ENCODE results near the gene EPC2. TPM values are rescaled to one million over a fixed set of nuclear protein-coding genes. Genes with fewer than 3 reads are reported as not detected.

The EPC2 gene
- total and polyA plus RNA-seq, 2 donors (not counting 1 experiment from before 2014, with no cell fraction given): 18.0 to 72.3 TPM

GRCh38 chr2:148603562-148603920, 41.0 kb upstream of the EPC2 start:
- no peaks in the 10 kb centered on the region for H3K79me2 ChIP-seq (ENCODE audit: control insufficient read depth, insufficient read depth, low read length)
- no peak overlapping the region for H3K4me3 ChIP-seq (ENCODE audit: control extremely low read depth in 1 of 5, extremely low read depth in 1 of 5, insufficient read depth in 1 of 5, low read depth in 2 of 5, low read length in 4 of 5)
- no CpG with 5 or more reads among the region's 3 CpGs for WGBS (ENCODE audit: insufficient coverage)
- no peaks in the 10 kb centered on the region for H3K4me1 ChIP-seq (ENCODE audit: control insufficient read depth in 2 of 2, insufficient read depth in 2 of 2, low read length in 2 of 2)
- H3K27me3 ChIP-seq (replicated peaks in 1 of 4; ENCODE audit: control extremely low read depth in 1 of 4, control insufficient read depth in 3 of 4, insufficient read depth in 4 of 4, low read length in 3 of 4): peaks cover 0 to 8% (median 0%) of the 10 kb centered on the region in 4 experiments
- H3K27ac ChIP-seq (ENCODE audit: low read length in 2 of 2): no peak overlapping the region
- POLR2A ChIA-PET: no interaction called here
- peaks cover 0 to 9% (median 7%) of the 10 kb centered on the region in 3 donors for H3K9me3 ChIP-seq (ENCODE audit: control extremely low read depth in 1 of 3, control insufficient read depth in 2 of 3, insufficient read depth in 1 of 3, low read length in 2 of 3)
- no peak overlapping the region for H3K4me3 Mint-ChIP-seq
- peaks cover 3% of the 10 kb centered on the region for H3K4me1 Mint-ChIP-seq
- no peak overlapping the region for H3K9ac ChIP-seq (ENCODE audit: low read length)
- peaks cover 5% of the 10 kb centered on the region for H3K27me3 Mint-ChIP-seq
- no peak for ATAC-seq (ENCODE audit: low read depth)
- TF ChIP-seq CTCF (IDR thresholded peaks at IDR 0.05) (no peak), EZH2 (IDR thresholded peaks at IDR 0.05; ENCODE audit: borderline replicate concordance, insufficient read depth, low read depth, low read length, poor library complexity, severe bottlenecking) (no peak)
- H3K27ac Mint-ChIP-seq: no peak overlapping the region
- H3K36me3 ChIP-seq (replicated peaks in 1 of 2; ENCODE audit: control extremely low read depth in 1 of 2, control insufficient read depth in 1 of 2, extremely low read depth in 1 of 2, insufficient read depth in 2 of 2, low read length in 1 of 2): no peaks in the 10 kb centered on the region
- CTCF ChIA-PET: no interaction called here
- no peaks in the 10 kb centered on the region for H4K20me1 ChIP-seq (ENCODE audit: control insufficient read depth, insufficient read depth, low read length, poor library complexity, severe bottlenecking)
- H2AFZ ChIP-seq (ENCODE audit: insufficient read depth, low read depth, low read length, poor library complexity, severe bottlenecking): no peak overlapping the region
- H3K9me3 Mint-ChIP-seq (ENCODE audit: insufficient read depth): peaks cover 7% of the 10 kb centered on the region
- no peak overlapping the region for H3K4me2 ChIP-seq (replicated peaks; ENCODE audit: low read depth, low read length, poor library complexity, severe bottlenecking)
- intact Hi-C loops (cut with micrococcal nuclease): no loop called here
- no peak for DNase-seq

GRCh38 chr2:148604927-148605326, 39.6 kb upstream of the EPC2 start:
- Histone ChIP-seq H3K79me2 (ENCODE audit: control insufficient read depth, insufficient read depth, low read length) (no peaks in the 10 kb centered on the region), H3K27ac (ENCODE audit: low read length in 2 of 2) (no peak overlapping the region), H3K27me3 (replicated peaks in 1 of 4; ENCODE audit: control extremely low read depth in 1 of 4, control insufficient read depth in 3 of 4, insufficient read depth in 4 of 4, low read length in 3 of 4) (peaks cover 0 to 8% (median 0%) of the 10 kb centered on the region in 4 experiments), H3K9me3 (ENCODE audit: control extremely low read depth in 1 of 3, control insufficient read depth in 2 of 3, insufficient read depth in 1 of 3, low read length in 2 of 3) (peaks cover 0 to 9% (median 7%) of the 10 kb centered on the region in 3 donors), H3K4me1 (ENCODE audit: control insufficient read depth in 2 of 2, insufficient read depth in 2 of 2, low read length in 2 of 2) (no peaks in the 10 kb centered on the region), H2AFZ (ENCODE audit: insufficient read depth, low read depth, low read length, poor library complexity, severe bottlenecking) (no peak overlapping the region), H3K9ac (ENCODE audit: low read length) (no peak overlapping the region), H3K4me3 (ENCODE audit: control extremely low read depth in 1 of 5, extremely low read depth in 1 of 5, insufficient read depth in 1 of 5, low read depth in 2 of 5, low read length in 4 of 5) (no peak overlapping the region), H4K20me1 (ENCODE audit: control insufficient read depth, insufficient read depth, low read length, poor library complexity, severe bottlenecking) (no peaks in the 10 kb centered on the region), H3K36me3 (replicated peaks in 1 of 2; ENCODE audit: control extremely low read depth in 1 of 2, control insufficient read depth in 1 of 2, extremely low read depth in 1 of 2, insufficient read depth in 2 of 2, low read length in 1 of 2) (no peaks in the 10 kb centered on the region), H3K4me2 (replicated peaks; ENCODE audit: low read depth, low read length, poor library complexity, severe bottlenecking) (no peak overlapping the region)
- TF ChIP-seq EZH2 (IDR thresholded peaks at IDR 0.05; ENCODE audit: borderline replicate concordance, insufficient read depth, low read depth, low read length, poor library complexity, severe bottlenecking) (no peak), CTCF (IDR thresholded peaks at IDR 0.05) (no peak)
- Mint-ChIP-seq H3K27ac (no peak overlapping the region), H3K4me3 (no peak overlapping the region), H3K27me3 (no peaks in the 10 kb centered on the region), H3K4me1 (no peaks in the 10 kb centered on the region), H3K9me3 (ENCODE audit: insufficient read depth) (peaks cover 7% of the 10 kb centered on the region)
- ATAC-seq (ENCODE audit: low read depth) (no peak), DNase-seq (no peak)
- ChIA-PET CTCF (no interaction called here), POLR2A (no interaction called here)
- intact Hi-C loops (cut with micrococcal nuclease): no loop called here
- 98% methylated on average over 6 of the region's 7 CpGs for WGBS (ENCODE audit: insufficient coverage)
